HT-29 (cell line): ENCODE results near the gene ERI3. TPM values are rescaled to one million over a fixed set of nuclear protein-coding genes. Genes with fewer than 3 reads are reported as not detected.

ENCODE experiments used
- DNase-seq: peaks from one replicate; pipeline ENCODE4 v3.0.0-alpha.2; 2015; ENCODE audit warnings: low spot score
- total RNA-seq: library from RNA; depleted of rRNA; stranded (reverse); fragments of >200 nt; shearing (Covaris generic); gene quantifications from 2 replicates; pipeline ENCODE4 v1.2.3, GENCODE V29; 2014

The ERI3 gene
- total RNA-seq, 1 experiment from 2014 or later, result 74.3 TPM

DNA sequence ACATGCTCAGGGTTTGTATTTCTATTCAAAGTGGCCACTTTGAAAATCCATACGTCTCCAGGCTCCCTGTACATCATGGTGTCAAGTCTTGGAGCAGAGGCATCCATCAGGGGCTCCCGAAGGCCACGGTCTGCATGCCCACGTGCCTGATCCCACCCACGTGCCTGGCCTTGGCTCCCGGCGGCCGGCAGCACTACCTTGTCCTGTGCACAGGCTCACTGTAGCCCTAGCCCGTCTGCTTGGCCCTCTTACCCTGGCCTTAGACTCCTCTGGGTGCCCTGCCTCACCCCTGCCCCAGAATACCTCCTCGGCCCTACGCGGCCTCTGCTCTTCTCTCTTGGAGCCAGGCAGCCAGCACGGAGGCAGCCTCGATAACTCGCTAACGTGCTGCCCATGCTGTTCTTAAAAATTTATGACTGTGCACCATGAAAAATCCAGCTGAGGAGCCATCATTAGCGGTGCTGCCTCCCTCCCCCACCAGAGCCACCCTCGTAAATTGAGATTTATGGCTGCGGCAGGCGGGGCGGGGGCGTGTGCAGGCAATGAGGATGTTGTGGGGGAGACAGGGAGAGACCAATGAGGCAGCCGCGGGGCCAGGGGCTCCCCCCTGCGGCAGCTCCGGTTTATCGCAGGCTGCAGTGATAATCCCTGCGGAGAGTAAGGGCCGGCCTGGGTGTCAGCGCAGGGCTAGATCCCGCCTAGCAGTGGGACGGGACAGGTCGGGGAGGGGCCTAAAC is 117.2 kb downstream of the ERI3 start:
- DNase-seq, result peak; percentile 39

DNA sequence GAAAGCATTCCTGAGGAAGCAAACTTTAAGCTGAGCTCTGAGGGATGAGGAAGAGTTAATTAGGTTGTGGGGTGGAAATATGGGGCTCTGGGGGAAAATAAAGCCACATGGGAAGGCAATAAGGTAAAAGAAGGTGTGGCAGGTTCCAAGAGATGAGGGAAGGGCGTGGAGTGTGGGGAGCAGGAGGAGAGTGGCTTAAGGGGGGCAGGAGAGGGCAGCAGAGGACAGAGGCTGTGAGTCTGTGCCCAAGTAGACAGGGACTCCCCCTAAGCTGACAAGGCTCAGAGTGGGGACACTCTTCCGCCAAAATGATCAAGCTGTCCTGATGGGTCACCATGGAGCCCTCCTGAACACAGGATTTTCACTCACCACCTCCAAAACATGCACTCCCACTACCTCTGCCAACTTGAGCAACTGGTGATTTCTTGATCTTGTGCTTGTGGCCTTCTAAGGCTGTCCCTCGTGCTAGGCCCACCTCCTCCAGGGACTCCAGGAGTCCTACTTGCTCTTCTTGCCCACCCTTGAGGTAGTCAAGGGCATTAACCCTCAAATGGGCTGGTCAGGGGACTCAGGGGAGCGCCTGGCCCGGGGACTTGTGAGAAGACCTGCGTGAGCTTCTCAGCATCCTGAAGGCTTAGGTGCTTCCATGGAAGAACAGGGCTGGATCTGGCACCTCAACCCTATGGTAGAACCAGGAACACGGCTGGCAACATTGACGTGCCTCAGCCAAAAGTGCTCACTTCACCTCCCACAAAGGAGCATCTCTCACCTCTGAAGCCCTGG is 118.4 kb downstream of the ERI3 start:
- DNase-seq, result no peak

DNA sequence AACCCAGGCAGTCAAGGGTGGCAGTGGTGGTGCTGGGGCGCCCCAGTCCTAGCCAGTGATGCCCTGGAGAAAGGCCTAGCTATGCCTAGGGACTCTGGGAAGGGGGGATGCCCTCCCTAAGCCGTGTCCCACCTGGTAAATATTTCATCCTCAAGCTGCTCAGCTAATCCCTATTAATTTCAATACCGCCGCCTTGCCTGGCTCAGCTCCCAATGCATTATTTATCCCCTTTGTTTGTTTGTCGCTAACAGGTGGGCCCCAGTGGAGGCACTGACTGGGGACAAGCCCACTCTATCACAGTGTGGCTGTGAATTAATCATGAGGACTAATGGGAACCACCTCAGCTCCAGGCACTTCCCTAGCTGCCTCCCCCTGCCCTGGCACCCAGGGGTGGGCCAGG is 119.2 kb downstream of the ERI3 start:
- no peak for DNase-seq

DNA sequence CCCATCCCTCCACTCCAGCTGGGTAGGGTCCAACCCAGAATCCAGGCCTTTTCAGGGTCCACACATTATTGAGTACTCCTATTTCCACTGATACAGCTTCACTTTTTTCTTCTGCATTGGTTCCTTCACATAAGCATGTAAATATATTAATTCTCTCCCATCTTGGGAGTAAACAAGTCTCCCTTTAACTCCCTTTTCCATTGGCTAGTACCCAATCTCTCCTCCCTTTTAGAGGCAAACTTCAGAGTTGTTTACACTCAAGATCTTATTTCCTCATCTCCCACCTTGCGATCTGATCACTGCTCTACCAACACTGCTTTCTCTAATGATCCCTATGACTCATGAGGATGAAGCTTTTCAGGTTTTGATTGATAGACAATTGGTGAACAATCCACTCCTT is 121.5 kb downstream of the ERI3 start:
- no peak for DNase-seq

DNA sequence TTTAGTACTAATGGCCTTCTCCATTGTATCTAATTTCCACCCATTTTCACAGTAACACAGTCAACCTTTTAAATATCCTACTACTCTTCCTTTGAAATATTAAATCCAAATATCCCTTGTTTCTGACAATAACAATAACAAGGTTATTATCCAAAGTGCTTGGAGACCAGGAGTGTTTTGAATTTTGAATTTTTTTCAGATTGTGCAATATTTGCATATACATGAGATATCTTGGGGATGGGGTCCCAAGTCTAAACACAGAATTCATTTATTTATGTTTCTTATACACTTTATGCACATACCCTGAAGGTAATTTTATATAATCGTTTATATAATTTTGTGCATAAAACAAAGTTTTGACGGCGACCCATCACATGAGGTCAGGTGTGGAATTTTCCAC is 124.3 kb downstream of the ERI3 start:
- no peak for DNase-seq

DNA sequence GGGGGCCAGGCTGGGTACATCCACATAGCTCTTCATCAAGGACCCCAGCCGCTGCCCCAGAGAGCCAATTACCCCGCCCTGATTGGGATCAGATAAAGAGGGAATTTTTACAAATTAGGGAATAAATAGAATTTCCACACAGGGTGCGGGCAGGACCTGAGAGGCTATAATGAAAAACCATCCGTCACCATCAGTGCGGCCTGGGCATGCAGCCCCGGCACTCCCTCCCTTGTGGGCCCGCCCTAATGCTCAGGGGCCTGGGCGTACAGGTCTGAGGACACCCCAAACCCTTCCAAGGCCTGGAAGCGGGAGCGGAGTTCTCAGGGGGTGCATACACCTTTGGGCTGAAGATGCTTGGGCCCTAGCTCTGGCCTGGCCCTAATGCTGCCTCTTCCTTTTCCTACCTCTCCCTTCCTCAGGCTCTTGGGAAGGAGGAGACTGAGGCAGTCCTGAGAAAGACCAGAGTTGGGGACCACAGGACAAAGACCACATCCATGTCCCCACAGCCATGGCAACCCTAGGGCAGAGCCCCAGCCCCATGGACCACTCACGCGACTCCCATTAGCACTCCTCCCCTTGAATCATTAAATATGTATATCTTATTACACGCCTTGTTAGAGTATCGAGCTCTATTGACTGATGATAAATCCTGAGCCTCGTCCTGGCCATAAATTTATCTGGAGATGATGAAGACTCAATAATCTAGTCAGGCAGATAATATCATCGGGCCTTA is 125.5 kb downstream of the ERI3 start:
- DNase-seq, result no peak

DNA sequence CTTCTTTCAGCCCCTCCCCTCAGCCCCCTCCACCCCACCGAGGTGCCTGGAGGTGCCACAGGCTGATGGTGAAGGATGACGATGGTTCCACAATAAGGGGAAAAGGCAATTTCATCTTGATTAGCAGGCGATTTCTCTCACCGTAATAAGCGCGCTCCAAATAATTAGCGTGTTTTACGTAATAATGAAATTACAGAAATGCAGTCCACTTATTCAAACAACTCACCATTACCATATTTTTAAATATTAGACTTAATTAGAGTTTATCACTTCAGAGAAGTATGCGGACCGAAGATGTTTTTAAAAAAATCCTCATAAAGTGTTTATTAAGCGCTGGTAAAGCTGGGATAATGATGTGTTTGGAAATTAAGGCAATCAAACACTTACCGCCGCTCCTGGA is 126.8 kb downstream of the ERI3 start:
- no peak for DNase-seq

DNA sequence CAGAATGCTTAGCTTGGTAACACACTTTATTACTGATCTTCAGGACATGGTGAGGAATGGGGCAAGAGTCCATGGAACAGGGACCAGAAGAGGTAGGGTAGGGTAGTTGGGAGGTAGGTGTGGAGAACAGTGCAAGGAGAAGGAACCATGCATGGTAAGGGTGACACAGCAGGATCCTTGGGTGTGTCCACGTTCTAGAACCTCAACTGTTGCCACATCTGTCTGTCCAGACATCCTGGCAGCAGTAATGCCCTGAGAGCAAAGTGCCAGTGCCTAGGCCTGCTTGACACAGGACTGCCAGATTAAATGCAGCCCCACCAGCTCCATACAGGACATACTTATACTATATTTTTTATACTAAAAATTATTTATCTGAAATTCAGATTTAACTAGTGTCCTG is 127.8 kb downstream of the ERI3 start:
- no peak for DNase-seq

DNA sequence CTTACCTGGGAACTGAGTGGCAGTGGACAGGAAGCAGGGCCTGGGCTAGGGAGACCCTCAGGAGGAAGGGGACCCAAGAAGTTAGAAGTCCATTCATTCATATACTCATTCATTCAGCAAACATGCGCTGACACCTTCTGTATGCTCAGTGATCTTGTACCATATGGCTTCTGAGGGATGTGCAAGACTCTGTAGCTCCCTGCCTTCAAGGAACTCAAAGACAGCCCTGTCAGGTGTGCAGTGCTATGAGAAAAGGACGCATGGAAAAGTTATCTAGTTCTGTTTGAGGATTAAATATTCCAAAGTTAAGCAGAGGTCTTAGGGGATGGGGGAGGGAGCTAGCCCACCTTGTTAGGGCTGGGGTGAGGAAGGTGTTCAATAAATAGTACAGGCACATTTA is 129.3 kb downstream of the ERI3 start:
- DNase-seq, result no peak

DNA sequence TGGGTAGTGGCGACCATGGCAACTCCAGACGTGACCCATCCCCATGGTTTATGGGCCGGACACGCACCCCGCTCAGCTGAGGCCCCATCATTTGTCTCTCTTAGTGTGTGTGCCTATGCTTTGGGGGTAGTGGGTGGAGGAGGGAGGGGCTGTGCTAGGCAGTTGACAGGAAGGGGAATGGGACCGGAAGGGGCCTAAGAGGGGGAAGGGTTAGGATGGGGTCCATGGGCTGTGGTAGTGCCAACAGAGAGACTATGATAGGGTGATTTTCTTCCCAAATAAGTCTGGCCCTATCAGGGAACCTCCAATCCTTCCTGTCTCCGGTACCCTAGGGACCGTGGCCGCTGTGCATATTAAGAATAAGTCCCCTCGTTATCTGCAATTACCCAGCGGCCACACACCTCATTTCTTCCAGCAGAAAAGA is 131.9 kb downstream of the ERI3 start:
- DNase-seq, result no peak

DNA sequence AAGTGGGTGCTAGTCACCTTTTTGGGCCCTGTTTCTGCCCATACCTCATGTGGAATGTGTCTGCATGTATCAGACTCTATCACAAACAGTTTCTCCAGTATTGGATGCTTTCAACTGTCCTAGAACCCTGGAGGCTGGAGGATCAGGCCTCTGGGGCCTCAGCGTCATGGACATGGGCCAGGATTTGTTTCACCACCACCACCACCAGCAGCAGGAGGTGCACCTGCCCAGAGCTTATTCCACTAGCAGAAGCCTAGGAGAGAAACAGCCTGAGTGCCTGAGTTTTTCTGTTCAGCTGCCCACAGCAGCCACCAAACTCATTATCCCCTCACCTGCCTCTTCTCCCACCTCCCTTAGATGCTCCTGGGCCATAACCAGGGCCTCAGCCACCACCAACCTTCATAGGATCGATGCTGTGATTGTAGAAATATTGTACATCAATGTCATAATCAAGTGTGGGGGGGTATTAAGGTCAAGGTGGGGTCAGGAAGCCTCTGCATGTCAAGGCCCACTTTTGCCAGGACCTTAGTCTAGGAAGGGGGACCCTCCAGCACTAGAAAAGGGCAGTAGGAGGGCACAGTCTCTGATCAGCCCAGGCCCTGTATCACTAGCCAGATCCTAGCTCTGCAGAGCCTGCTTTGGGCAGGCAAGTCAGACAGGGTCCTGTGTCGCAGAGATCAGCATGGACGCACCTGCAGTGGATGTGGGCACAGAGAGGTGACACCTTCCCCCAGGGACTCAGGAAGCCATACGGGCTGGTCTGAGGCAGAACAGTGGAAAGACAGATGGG is 132.5 kb downstream of the ERI3 start:
- DNase-seq, result no peak

DNA sequence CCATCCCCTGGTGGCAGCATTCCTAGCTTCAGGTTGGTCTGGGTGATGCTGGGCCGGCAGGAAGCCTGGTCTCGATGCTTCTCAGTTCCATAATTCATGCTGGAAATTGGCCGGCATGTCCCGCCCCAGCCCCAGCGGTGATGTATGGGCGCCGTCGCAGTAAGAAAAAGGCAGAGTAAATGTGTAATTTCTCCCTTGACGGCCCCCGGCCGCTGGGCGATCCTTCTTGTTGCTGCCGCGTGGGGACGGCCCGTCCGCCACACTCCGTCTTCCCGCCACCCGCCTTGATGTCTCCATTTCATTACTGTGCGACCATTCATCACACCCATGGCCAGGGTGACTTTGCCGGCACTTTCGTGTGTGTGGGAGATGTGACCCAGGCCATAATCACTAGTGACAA is 133.3 kb downstream of the ERI3 start:
- DNase-seq, result no peak

DNA sequence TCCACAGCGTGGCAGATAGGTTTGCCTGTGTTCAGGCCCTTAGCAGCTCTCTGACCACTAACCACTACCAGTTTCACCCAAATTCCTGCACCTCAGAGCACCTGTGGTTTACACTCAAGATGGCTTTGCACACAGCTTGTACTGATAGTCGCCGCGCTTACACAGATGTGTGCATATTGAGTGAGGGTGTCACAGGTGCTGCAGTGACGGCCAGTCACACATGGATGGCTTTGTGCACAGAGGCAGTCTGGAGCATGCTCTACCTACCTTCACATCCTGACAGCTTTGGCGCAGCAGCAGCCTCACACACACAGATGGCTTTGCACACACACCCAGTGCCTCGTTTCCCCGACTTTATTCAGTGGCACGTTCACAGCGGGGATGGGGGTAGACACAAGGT is 134.3 kb downstream of the ERI3 start:
- no peak for DNase-seq

DNA sequence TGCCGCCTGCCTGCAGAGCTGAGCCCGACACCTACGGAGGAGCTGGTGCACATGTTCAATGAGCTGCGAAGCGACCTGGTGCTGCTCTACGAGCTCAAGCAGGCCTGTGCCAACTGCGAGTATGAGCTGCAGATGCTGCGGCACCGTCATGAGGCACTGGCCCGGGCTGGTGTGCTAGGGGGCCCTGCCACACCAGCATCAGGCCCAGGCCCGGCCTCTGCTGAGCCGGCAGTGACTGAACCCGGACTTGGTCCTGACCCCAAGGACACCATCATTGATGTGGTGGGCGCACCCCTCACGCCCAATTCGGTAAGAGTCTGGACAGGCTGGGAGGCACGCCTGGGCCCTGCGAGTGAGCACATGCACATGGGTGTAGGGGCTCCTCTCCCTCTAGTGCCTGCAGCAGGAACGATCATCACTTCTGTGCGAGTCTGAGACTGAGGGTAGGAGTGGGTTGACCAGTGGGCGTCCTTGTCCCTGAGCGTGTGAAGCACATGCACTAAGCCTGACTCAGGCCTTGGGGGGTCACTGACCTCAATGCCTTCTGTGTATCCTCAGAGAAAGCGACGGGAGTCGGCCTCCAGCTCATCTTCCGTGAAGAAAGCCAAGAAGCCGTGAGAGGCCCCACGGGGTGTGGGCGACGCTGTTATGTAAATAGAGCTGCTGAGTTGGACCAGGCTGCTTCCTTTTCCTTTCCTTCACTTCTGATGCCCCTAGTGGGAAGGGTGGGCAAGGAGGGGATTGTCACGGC is 134.9 kb downstream of the ERI3 start:
- no peak for DNase-seq

DNA sequence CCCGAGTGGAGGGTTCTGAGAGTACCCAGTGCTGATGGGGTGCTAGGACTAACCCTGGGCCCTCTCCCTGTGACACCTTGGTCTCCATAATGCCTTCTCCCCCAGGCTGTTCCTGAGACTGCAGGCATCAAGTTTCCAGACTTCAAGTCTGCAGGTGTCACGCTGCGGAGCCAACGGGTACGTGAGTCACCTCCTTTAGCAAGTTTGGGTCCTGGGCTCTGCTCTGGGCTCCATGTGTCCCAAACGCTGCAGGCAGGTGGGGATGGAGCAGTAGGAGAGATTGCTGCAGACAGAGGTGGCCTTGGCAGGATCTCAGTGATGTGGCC is 135.8 kb downstream of the ERI3 start:
- DNase-seq, result no peak

DNA sequence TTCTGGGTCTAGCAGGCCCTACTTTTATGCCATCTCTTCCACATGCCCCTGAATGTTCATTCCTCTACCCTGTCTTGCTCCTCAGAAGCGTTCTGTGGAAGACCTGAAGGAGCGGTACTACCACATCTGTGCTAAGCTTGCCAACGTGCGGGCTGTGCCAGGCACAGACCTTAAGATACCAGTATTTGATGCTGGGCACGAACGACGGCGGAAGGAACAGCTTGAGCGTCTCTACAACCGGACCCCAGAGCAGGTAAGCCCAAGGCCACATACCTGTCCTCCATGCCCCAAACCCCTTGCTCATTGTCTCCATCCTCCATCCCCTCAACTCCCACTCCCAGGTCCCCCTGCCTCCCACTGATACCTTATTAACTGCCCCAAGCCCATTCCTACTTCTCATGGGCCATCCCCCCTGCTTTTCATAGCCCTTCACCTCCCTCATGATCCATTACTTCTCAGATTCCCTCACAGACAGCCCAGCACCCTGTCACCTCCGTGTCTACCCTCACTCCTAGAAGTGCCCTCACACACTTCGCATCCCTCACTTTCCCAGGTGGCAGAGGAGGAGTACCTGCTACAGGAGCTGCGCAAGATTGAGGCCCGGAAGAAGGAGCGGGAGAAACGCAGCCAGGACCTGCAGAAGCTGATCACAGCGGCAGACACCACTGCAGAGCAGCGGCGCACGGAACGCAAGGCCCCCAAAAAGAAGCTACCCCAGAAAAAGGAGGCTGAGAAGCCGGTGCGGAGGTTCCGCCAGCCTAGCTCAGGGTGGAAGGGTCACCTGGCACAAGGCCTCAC is 136.4 kb downstream of the ERI3 start:
- no peak for DNase-seq

DNA sequence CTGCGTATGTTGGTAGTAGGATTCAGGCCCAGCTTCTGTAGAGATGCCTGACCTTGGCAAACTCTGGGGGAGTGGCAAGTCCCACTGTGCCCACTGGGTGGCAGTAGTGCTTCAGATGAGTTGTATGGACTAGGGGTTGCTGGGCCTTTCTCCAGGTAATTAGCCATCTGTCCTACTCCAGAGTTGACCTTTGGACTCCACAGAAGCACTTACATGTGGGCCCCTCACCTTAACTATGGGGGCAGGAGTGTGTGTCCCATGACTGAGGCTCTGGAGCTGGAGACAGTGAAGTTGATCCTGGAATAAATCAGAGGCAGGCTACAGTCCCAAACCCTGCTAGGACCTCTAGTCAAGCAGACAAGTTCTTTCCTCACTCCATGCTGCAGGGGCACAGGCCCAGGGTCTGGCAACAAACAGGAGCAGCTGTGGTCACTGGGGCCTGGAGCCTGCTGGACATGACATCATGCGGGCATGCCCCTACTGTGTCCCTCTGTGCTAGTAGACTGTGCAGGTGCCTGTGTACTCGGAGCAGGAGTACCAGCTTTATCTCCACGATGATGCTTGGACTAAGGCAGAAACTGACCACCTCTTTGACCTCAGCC is 137.1 kb downstream of the ERI3 start:
- DNase-seq, result peak; percentile 91

DNA sequence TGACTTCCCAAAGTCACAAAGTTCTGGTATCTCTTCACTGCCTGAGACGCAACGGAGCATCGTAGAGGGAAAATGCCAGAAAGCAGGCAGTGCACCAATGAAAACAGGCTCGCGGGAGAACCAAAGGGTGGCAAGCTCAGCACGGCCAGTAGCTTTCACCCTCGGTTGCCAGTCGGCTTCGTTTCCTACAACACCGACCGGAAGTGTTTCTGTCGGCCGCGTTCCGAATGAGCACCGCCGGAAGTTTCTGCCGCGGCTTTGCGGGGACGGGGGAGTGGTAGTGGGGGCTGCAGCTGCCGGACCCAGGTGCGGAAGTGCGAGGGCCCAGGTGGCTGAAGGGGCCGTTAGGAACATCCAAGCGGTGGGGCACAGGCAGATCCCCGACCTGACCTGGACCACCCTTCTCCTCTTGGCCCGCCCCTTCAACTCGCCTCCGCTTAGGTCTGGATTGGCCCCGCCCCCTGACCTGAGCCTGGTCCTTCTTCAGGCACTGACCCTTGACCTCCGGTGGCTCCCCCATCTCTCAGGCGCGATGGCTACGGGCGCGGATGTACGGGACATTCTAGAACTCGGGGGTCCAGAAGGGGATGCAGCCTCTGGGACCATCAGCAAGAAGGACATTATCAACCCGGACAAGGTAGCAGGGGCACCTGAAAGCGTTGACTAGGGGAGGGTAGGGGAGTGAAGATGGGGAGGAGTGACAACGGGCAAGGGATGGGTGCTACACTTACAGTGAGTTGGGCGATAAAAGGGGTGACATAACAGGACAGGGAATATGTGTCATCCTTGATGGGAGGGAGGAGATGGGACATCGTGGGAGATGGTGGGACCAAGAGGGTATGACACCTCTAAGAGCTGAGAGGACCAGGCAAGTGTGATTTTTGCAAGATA is 141.6 kb downstream of the ERI3 start, which contains the start of gene DMAP1:
Gene DMAP1, plus strand, starts transcription at position 250 of the 891 bp plus-strand sequence. Its CDS starts 283 bp downstream, at position 533.
- DNase-seq, result peak; percentile 79
